ENCODE measurements around the gene TMEM101.
"Not testable (repeated sequence)": the region's sequence is repeated elsewhere in the genome, so short reads cannot be mapped to it uniquely, and the experiment has no call there.

The TMEM101 gene

GRCh38 chr17:44014437-44015172 lies at the start of gene TMEM101:
Gene TMEM101, minus strand, starts transcription at chr17:44014963. Its CDS starts 11 bp downstream, at chr17:44014952.
- DNase-seq = peak; percentile 95

DNA sequence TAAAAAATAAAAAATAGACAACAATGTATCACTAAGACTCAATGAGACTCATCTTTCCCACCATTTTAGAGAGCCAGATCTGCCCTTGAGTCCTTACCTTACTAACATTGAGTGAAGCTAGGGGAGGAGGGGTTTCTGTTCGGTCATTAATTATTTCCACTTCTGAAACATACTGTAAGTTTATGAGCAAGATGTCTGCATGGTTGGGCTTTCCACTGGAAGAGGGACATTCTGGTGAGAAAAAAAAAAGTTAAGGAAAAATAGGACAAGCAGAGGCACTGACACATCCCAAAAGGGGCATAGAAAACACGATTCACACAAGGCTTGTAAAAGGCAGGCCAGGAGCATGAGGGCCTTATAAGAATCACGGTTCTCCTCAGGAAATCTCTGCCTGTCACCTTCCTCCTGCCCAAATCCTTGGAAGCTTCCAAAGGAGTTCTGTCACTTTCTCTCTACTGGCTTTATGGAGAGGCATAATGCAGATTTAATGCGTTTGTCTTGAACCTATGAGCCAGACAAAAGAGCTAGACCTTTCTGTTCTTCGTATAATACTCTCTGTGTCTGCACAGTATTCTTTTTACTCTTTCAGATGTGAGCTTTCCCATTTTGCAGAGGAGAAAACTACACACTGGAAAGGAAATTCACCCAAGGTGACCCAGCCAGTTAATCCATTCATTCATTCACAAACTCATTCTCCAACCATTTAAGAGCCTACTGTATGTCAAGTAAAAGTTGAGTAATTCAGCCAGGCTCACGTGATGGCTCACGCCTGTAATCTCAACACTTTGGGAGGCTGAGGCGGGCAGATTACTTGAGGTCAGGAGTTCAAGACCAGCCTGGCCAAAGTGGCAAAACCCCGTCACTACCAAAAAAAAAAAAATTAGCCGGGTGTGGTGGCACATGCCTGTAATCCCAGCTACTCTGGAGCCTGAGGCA lies 49.2 kb upstream of the TMEM101 start:
- no peak for DNase-seq

DNA sequence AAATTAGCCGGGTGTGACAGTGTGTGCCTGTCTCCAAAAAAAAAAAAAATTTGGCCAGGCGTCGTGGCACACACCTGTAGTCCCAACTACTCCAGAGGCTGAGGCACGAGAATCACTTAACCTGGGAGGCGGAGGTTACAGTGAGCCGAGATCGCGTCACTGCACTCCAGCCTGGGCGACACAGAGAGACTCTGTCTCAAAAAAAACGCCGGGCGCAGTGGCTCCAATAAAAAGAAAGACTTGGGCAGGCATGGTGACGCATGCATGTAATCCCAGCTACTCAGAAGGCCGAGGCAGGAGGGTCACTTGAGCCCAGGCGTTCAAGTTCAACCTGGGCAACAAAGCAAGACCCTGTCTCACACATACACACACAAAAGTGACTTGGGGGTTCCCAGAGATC lies 48.1 kb upstream of the TMEM101 start:
- no peak for DNase-seq

DNA sequence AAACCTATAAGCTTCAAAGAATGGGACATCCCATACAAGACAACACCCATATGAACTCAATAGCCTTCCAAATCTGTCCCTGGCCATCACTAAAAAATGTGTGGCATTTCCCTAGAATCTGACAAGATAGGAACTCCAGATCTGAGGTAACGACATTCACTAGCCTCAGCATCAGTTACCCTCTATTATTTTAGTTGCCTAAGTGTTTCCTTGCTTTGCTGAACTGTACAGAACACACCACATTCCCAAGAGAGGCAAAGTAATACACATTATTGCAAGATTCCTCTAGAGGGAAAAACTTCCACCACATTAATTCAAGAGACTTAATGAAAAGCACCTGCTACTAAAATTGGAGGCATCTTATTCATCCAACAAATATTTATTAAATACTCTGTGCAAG lies 46.7 kb upstream of the TMEM101 start:
- no peak for DNase-seq

GRCh38 chr17:44059101-44059892 lies 44.5 kb upstream of the TMEM101 start:
- no peak for DNase-seq

GRCh38 chr17:44053125-44053872 lies 38.5 kb upstream of the TMEM101 start:
- DNase-seq = no peak

- DNase-seq = no peak
Measured at GRCh38 chr17:44049294-44050060, 34.7 kb upstream of the TMEM101 start.

- not testable (repeated sequence) for DNase-seq
Measured at GRCh38 chr17:44046893-44047292, 32.1 kb upstream of the TMEM101 start.

GRCh38 chr17:44045486-44045885 lies 30.7 kb upstream of the TMEM101 start:
- DNase-seq = no peak

- DNase-seq = no peak
Measured at GRCh38 chr17:44044071-44044470, 29.3 kb upstream of the TMEM101 start.

DNA sequence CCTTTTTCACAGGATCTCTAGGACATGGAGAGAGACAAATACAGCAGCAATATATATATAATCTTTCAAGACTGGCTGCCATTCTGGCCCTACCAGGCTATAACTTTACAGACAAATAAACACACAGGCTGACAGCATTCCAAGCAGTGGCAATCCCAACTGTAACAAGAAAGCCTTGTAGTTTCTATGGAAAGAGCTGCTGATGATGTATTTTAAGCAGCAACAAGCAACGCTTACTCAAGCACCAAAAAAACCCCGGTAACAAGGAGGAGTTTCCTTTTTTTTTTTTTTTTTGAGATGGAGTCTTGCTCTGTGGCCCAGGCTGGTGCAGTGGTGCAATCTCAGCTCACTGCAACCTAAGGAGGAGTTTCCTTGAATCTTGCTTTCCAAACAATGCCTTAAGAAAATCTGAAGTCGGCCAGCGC lies 28.5 kb upstream of the TMEM101 start:
- no peak for DNase-seq

DNA sequence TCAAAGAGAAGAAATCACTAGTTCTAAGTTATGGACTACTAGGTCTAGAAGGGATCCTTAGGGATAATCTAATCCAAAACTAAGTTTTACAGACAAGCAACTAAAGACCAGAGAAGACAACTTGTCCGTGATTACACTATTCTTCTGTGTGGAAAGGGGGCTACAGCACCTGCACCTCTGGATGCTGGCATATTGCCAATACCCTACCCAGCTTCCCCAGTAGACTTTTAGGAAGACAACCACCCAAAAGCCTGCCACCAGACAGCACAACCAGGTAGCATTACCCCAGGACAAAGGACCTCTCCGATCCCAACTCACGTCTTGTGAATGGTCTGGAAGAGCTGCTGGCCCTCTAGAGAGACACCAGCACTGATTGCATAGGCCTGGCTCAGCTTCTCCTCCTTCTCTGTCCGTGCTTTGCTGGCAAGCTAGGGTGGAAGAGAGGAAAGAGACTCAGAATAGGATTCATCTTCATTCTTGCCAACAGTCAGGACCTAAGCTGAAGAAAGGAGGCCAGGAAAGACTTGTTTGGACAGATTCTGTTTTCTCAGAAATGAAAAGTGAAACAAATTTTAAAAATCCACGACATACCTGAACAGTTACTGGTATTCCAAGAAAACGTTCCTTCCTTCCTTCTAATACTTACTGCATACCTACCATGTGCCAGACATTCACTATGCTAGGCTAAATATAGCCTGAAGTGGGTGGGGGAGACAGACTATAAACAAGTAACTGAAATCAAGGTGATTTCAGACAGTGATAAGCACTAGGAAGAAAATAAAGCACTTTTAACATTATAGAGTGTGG lies 25.3 kb upstream of the TMEM101 start:
- no peak for DNase-seq

DNA sequence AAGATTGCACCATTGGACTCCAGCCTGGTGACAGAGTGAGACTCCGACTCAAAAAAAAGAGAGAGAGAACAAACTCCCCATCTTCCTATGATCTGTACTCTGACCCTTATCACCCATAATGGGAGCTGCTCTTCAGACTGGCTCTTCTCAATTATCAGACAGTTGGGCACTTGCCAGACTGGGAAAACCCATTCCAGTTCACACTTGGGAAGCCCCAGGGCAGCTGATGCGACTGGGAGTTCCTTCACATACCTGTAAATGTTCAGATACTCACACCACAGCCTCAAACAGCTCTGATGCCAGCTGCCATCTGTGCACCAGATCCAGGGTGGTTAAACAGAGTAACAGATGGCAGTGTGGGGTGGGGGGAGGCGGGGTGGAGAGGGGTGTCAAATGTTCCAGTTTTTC lies 23.8 kb upstream of the TMEM101 start:
- no peak for DNase-seq

DNA sequence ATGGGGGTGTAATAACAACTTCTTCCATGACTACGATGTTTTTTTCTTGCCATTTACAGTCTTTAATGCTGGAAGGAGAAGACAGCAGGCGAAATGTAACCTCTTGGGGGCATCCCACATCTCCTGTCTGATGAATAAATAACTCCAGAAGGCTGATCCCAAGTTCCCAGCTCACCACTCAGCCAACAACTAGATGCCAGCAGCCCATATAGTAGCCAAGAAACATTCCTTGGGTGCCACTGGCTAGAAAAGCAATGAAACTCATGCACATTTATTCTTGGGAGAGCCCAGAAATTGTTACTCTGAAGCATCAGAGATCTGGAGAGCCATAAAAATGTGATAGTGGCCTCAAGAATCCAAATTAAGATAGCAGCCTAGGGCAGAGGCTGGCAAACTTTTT lies 22.7 kb upstream of the TMEM101 start:
- no peak for DNase-seq

GRCh38 chr17:44034688-44035087 lies 19.9 kb upstream of the TMEM101 start:
- DNase-seq = not testable (repeated sequence)

- DNase-seq = no peak
Measured at GRCh38 chr17:44033861-44034408, 19.2 kb upstream of the TMEM101 start.

DNA sequence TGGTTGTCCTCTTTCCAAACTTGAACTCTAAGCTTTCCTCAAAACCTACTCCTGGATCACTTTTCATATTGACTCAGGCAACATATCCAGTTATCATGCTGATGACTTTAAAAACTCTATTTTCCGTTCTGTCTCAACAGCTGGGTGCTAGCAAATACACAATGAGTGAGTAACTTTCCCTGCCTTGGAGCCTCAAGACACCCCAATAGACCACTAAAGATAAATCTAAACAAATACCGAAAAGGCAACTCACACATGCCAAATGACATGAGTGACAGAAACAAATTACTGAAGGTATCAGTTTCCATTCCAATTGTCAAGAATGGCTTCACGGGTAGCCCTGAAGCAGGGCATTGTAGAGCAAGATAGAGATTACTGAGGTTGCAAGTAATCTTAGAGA lies 15.7 kb upstream of the TMEM101 start:
- DNase-seq = no peak

GRCh38 chr17:44029736-44030135 lies 15.0 kb upstream of the TMEM101 start:
- DNase-seq = no peak

GRCh38 chr17:44024853-44025252 lies 10.1 kb upstream of the TMEM101 start:
- no peak for DNase-seq

- no peak for DNase-seq
Measured at GRCh38 chr17:44024271-44024663, 9.5 kb upstream of the TMEM101 start.
